PC-3 (cell line): ENCODE results near the gene KCTD11. TPM values are rescaled to one million over a fixed set of nuclear protein-coding genes. Genes with fewer than 3 reads are reported as not detected.

Experiments used
- ATAC-seq: fragments of 200-7000 bp; cut with Tn5 transposase; 2 replicates; pipeline ENCODE4 v1.9.1; 2020; ENCODE audit warnings: mild to moderate bottlenecking, moderate library complexity
- BruUV-seq: library from RNA; stranded (reverse); fragments of 400-500 nt; replicated peaks from 2 replicates; lab custom pipeline; 2021; lab: Mats Ljungman, UMichigan
- CTCF ChIA-PET: fragments of 300-600 bp; sonication (Branson Sonifier 250); formaldehyde crosslinking; loops from one replicate; lab custom pipeline; 2022; ENCODE audit warnings: antibody characterized with exemption; lab: Charles Lee
- POLR2A ChIA-PET: fragments of 300-600 bp; sonication (Branson Sonifier 250); formaldehyde crosslinking; loops from one replicate; lab custom pipeline; 2022; ENCODE audit warnings: antibody characterized with exemption; ENCODE audit not compliant: unreplicated experiment; lab: Charles Lee
- DNase-seq: peaks from one replicate; pipeline ENCODE4 v3.0.0-alpha.2; 2015
- H2AFZ ChIP-seq: fragments of 300-600 bp; sonication (generic); 2 replicates; pipeline ENCODE4 v1.6.0; 2016; ENCODE audit warnings: antibody characterized with exemption, low read length
- H3F3A ChIP-seq: fragments of 300-600 bp; sonication (generic); one replicate; pipeline ENCODE4 v1.6.0; 2017; ENCODE audit warnings: antibody characterized with exemption, low read length, control low read depth, mild to moderate bottlenecking; ENCODE audit not compliant: unreplicated experiment
- H3K27ac ChIP-seq: fragments of 300-600 bp; sonication (generic); 2 replicates; pipeline ENCODE4 v1.5.1; 2016; ENCODE audit warnings: mild to moderate bottlenecking, low read length
- H3K27me3 ChIP-seq: fragments of 300-600 bp; sonication (generic); 2 replicates; pipeline ENCODE4 v1.6.1; 2016; ENCODE audit warnings: low read length, mixed read lengths
- H3K36me3 ChIP-seq: fragments of 300-600 bp; sonication (generic); 2 replicates; pipeline ENCODE4 v1.6.1; 2016; ENCODE audit warnings: low read depth, mixed run types, low read length, mixed read lengths
- H3K4me1 ChIP-seq: fragments of 300-600 bp; sonication (generic); 2 replicates; pipeline ENCODE4 v1.5.1; 2016; ENCODE audit warnings: low read length; ENCODE audit not compliant: insufficient read depth
- H3K4me2 ChIP-seq: fragments of 300-600 bp; sonication (generic); 2 replicates; pipeline ENCODE4 v1.6.0; 2016; ENCODE audit warnings: low read length
- H3K4me3 ChIP-seq: fragments of 300-600 bp; sonication (generic); 2 replicates; pipeline ENCODE4 v1.5.1; 2016; ENCODE audit warnings: mild to moderate bottlenecking, low read length, mixed read lengths
- H3K79me2 ChIP-seq: fragments of 300-600 bp; sonication (generic); 2 replicates; pipeline ENCODE4 v1.6.1; 2017; ENCODE audit warnings: low read length, mixed read lengths
- H3K9ac ChIP-seq: fragments of 300-600 bp; sonication (generic); 2 replicates; pipeline ENCODE4 v1.6.0; 2016; ENCODE audit warnings: mild to moderate bottlenecking, low read length
- H3K9me2 ChIP-seq: fragments of 300-600 bp; sonication (generic); replicated peaks from 2 replicates; pipeline ENCODE4 v1.6.1; 2016; ENCODE audit warnings: mixed run types, low read length, mixed read lengths
- H3K9me3 ChIP-seq: fragments of 300-600 bp; sonication (generic); 2 replicates; pipeline ENCODE4 v1.6.1; 2016; ENCODE audit warnings: low read length, mixed read lengths
- H4K20me1 ChIP-seq: fragments of 300-600 bp; sonication (generic); 2 replicates; pipeline ENCODE4 v1.6.1; 2016; ENCODE audit warnings: low read length, mixed read lengths
- CTCF ChIP-seq: fragments of 300-600 bp; sonication (generic); conservative IDR thresholded peaks from 2 replicates; pipeline ENCODE4 v1.5.1; 2017; ENCODE audit warnings: antibody characterized with exemption, low read depth, mild to moderate bottlenecking, low read length
- EZH2 ChIP-seq: fragments of 300-600 bp; sonication (generic); IDR thresholded peaks from one replicate; pipeline ENCODE4 v1.6.1; 2017; ENCODE audit warnings: antibody characterized with exemption, mild to moderate bottlenecking, low read length; ENCODE audit not compliant: unreplicated experiment
- EZH2phosphoT487 ChIP-seq: fragments of 300-600 bp; sonication (generic); IDR thresholded peaks from 2 replicates; pipeline ENCODE4 v1.6.1; 2018; ENCODE audit warnings: mild to moderate bottlenecking, antibody characterized with exemption, low read length, borderline replicate concordance
- intact Hi-C: fragments of 100-400 bp; cut with micrococcal nuclease; formaldehyde crosslinking; loops from 2 replicates; pipeline ENCODE4 v1.9.0; 2023
- total RNA-seq: library from RNA; depleted of rRNA; stranded (reverse); fragments of >200 nt; gene quantifications from 2 replicates; pipeline ENCODE4 v1.2.3, GENCODE V29; 2014

Gene KCTD11
- total RNA-seq, 1 experiment from 2014 or later = 7.0 TPM

DNA sequence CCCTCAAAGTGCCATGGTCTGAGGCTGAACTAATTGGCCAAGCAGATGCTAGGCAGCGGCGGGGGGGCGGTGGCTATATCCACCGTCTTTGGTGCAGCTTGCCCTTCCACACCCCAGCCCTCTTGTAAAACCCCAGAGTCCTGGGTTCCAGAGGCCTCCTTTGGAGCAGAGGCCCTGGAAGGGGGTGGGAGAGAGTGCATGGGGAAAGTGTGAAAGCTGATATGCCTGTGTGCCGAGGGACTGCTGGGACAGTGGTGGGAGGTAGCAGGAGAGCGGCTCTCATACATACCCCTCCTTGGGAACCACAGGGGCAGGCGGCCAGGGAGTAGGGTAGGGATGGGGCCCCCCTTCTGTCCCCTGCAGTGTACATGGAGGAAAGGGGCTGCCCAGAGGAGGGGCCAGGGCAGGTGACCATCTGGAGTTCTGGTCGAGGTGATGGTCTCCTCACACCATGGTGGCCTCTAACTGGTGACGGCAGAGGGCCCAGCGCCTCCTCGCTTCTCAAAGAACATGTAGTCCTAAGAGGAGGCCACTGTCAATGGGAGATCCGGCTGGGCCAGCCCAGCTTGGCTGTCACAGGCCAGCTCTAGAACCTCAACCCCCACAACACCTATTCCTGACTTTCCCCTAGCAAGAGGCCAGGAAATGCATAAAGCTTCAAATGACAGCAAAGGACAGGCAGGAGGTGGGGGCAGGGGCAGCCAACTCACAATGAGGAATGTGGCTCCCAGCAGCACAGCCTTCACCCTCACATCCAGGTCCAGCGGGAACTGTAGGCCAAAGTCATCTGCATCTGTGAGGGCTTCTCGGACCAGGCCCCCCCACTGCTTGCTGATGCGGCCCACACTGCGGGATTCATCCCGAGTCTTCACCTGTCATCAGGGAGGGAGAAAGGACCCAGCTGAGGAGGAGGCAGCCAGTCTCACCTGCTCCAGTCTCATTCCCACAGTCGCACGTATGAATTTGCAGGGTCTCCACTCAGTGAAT, 38.3 kb downstream of the KCTD11 start:
- no peaks in the 10 kb centered on the region for H3K27me3 ChIP-seq
- H3K36me3 ChIP-seq = no peaks in the 10 kb centered on the region; the same call in 1 of the 2 replicates
- DNase-seq (no peak), ATAC-seq (no peak)
- H3K4me1 ChIP-seq = peaks cover 4% of the 10 kb centered on the region; the same call in 1 of the 2 replicates
- H3F3A ChIP-seq = no peaks in the 10 kb centered on the region
- no peak overlapping the region for H3K4me2 ChIP-seq
- no peak overlapping the region for H3K27ac ChIP-seq
- no peak overlapping the region for H3K4me3 ChIP-seq
- no peak overlapping the region for H3K9ac ChIP-seq
- CTCF ChIA-PET = no interaction called here
- intact Hi-C loops = no loop called here
- H3K9me2 ChIP-seq = no peaks in the 10 kb centered on the region
- H3K9me3 ChIP-seq = no peaks in the 10 kb centered on the region
- BruUV-seq = TSS peak; percentile 17
- peaks cover 16% of the 10 kb centered on the region for H3K79me2 ChIP-seq
- POLR2A ChIA-PET = no interaction called here
- no peaks in the 10 kb centered on the region for H4K20me1 ChIP-seq
- H2AFZ ChIP-seq = no peak overlapping the region
- TF ChIP-seq CTCF = no peak
- TF ChIP-seq EZH2 = no peak
- TF ChIP-seq EZH2phosphoT487 = no peak

DNA sequence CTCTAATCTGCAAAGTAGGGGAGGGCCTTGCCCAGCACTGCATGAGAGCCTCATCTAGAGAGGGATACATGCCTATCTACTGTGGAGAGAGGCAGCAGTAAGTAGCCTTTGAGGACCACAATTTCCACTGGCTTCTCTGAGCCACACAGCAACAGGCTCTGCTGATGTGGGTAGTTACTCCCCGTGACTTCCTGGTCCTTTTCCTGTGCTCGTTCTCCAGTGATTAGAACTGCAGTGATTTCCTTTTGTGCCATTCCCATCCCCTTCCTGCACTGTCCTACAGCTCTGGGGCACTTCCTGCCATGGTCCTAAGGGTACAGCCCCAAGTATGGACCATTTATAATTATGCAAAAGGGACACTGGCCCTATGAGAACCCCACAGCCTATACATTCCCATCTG, 39.3 kb downstream of the KCTD11 start:
- CTCF ChIA-PET = no interaction called here

More for the DNA sequence above, 39.3 kb downstream of the KCTD11 start:
- Histone ChIP-seq H3K9me3 (no peaks in the 10 kb centered on the region), H4K20me1 (no peaks in the 10 kb centered on the region), H3K4me3 (no peak overlapping the region), H3K4me1 (peaks cover 4% of the 10 kb centered on the region; the same call in 1 of the 2 replicates), H3K9ac (no peak overlapping the region), H3K9me2 (no peaks in the 10 kb centered on the region), H2AFZ (no peak overlapping the region), H3K79me2 (peaks cover 16% of the 10 kb centered on the region), H3K27ac (no peak overlapping the region), H3F3A (no peaks in the 10 kb centered on the region), H3K27me3 (no peaks in the 10 kb centered on the region), H3K36me3 (no peaks in the 10 kb centered on the region; the same call in 1 of the 2 replicates), H3K4me2 (no peak overlapping the region)
- no peak for DNase-seq
- POLR2A ChIA-PET = no interaction called here
- no peak for TF ChIP-seq EZH2phosphoT487
- TF ChIP-seq CTCF = no peak
- no peak for TF ChIP-seq EZH2
- intact Hi-C loops = no loop called here
- no TSS peak for BruUV-seq
- no peak for ATAC-seq
